Activated naive CD8-positive, alpha-beta T cell treated with anti-CD3 and anti-CD28 coated beads for 36 hours (primary cell): ENCODE measurements around the gene TMTC1. TPM values are rescaled to one million over a fixed set of nuclear protein-coding genes. Genes with fewer than 3 reads are reported as not detected.

Experiments used
- DNase-seq: peaks from one replicate; pipeline ENCODE4 v3.0.0; 2021
- H3K27ac Mint-ChIP-seq: one replicate; pipeline ENCODE4 v1.8.0; 2022; ENCODE audit warnings: mild to moderate bottlenecking, moderate library complexity, mixed read lengths
- H3K27me3 Mint-ChIP-seq: one replicate; pipeline ENCODE4 v1.8.0; 2022; ENCODE audit warnings: mild to moderate bottlenecking, mixed read lengths
- H3K36me3 Mint-ChIP-seq: one replicate; pipeline ENCODE4 v1.8.0; 2021; ENCODE audit warnings: mild to moderate bottlenecking, mixed read lengths
- H3K4me1 Mint-ChIP-seq: one replicate; pipeline ENCODE4 v1.8.0; 2021; ENCODE audit warnings: mixed read lengths
- H3K4me3 Mint-ChIP-seq: one replicate; pipeline ENCODE4 v1.8.0; 2022; ENCODE audit warnings: mild to moderate bottlenecking, moderate library complexity, mixed read lengths
- H3K9me3 Mint-ChIP-seq: one replicate; pipeline ENCODE4 v1.8.0; 2022; ENCODE audit warnings: mixed read lengths
- total RNA-seq, 2 experiments: library from RNA; stranded (reverse); gene quantifications; one replicate each; pipeline ENCODE4 v1.2.3, GENCODE V29; 2021

Gene TMTC1
- total RNA-seq, 2 experiments from 2014 or later = not detected

DNA sequence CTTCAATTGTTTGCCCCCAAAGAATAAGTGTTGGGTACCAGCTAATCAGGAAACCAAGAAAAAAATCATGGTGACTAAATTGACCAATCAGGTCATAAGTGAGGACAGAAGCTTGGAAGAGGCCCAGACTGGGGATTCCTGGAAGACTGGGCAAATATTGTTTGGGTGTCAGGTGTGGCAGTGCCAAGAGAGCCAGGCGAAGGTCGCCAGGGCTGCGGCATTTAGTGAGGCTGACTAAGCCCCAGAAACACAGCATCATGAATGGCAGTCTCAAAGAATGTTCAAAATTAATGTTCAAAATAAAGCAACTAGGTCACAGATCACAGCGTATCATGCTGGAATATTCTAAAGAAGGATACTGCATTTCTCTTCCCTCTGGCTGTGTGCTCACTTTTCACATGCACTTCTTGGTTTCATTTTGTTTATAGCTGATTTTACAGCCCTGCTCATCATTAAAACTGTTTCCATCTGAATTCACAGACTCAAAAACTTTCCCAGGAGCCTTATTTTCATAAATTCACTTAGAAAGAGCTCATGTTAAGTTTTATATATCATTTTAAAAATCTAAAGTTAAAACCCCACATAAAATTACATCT lies 201.0 kb downstream of the TMTC1 start:
- Mint-ChIP-seq H3K9me3 (no peaks in the 10 kb centered on the region), H3K27me3 (no peaks in the 10 kb centered on the region)
- DNase-seq = no peak

DNA sequence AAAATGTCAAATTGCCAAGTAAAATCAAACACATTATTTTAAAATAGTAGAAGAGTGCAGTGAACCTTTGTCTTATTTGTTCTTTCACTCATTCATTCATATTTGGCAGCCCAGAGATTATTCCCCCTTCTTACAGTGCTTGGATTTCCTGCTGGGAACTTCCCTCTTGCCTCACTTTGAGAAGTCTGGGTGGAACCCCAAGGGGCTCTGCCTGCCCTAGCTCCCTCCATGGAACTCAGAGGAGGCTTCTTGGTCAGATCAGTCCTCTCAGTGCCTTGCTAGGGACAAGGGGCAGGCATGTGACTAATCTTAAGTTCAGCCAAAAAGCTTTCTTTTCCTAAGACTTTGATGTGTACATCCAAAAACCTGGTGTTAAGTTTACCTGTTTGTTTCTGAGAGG lies 201.6 kb downstream of the TMTC1 start:
- Mint-ChIP-seq H3K4me1 (no peaks in the 10 kb centered on the region), H3K27ac (no peak overlapping the region), H3K9me3 (no peaks in the 10 kb centered on the region), H3K36me3 (no peaks in the 10 kb centered on the region), H3K27me3 (no peaks in the 10 kb centered on the region), H3K4me3 (no peak overlapping the region)
- DNase-seq = no peak

More for the DNA sequence above, 201.0 kb downstream of the TMTC1 start:
- Mint-ChIP-seq H3K36me3 (no peaks in the 10 kb centered on the region), H3K27ac (no peak overlapping the region), H3K4me1 (no peaks in the 10 kb centered on the region), H3K4me3 (no peak overlapping the region)

DNA sequence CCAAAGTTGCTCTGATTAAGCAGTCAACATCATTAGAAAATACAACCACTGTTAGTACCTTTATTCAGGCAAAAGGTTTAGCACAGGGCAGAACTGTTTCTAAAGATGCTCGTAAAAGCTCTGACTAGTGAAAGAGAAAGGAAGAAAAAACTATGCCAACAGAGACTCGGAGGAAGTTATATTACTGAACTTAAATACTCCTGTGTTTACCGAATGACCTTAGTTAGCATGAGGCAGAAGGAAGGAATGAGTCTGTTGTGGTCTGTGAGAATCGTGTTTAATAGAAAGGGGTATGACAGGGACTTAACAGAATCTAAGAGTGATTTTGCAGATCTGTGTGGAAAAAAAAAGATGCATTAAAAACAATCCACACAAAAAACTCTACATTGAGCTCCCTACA lies 202.1 kb downstream of the TMTC1 start:
- Mint-ChIP-seq H3K9me3 (no peaks in the 10 kb centered on the region), H3K4me1 (no peaks in the 10 kb centered on the region), H3K27ac (no peak overlapping the region), H3K27me3 (no peaks in the 10 kb centered on the region), H3K4me3 (no peak overlapping the region), H3K36me3 (no peaks in the 10 kb centered on the region)
- DNase-seq = no peak

DNA sequence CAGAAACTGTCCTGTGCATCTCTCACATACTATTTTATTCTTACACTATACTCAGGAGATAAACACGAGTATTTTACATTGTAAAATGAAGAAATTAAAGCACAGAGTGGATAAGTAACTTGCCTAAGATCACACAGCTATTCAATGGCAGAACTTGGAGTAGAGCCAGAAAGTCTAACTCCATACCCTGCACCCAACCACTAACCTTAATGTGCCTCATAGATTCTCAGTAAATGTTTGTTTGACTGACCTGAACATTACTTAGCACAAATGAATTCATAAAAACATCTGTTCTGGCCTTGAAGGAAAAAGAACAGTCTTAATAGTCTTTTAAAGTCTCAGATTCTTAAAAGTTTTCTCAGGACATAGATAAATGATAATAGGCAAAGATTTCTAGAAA lies 202.8 kb downstream of the TMTC1 start:
- H3K4me1 Mint-ChIP-seq = no peaks in the 10 kb centered on the region
- no peak overlapping the region for H3K4me3 Mint-ChIP-seq
- peaks cover 4% of the 10 kb centered on the region for H3K27me3 Mint-ChIP-seq
- H3K36me3 Mint-ChIP-seq = no peaks in the 10 kb centered on the region
- H3K9me3 Mint-ChIP-seq = no peaks in the 10 kb centered on the region
- no peak overlapping the region for H3K27ac Mint-ChIP-seq
- no peak for DNase-seq

DNA sequence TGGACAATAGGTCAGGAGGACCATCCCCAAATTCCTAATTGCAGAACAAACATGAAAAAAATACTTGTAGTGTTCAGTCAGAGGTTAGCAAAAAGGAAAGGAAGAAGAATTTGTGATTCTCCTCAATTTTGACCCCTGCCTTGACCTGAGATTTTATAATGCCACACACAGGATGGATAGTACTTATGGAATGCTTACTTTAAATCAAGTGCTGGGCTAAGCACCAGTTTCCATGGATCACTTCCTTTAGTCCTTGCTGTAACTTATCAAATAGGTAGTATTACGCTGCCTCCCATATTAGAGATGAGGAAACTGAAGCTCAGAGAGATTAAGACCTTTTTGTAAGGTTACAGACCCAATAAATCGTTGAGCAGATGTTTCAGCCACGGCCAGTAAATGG lies 205.0 kb downstream of the TMTC1 start:
- Mint-ChIP-seq H3K36me3 (no peaks in the 10 kb centered on the region), H3K27ac (no peak overlapping the region), H3K4me3 (no peak overlapping the region), H3K27me3 (peaks cover 4% of the 10 kb centered on the region), H3K9me3 (no peaks in the 10 kb centered on the region), H3K4me1 (no peaks in the 10 kb centered on the region)
- no peak for DNase-seq

DNA sequence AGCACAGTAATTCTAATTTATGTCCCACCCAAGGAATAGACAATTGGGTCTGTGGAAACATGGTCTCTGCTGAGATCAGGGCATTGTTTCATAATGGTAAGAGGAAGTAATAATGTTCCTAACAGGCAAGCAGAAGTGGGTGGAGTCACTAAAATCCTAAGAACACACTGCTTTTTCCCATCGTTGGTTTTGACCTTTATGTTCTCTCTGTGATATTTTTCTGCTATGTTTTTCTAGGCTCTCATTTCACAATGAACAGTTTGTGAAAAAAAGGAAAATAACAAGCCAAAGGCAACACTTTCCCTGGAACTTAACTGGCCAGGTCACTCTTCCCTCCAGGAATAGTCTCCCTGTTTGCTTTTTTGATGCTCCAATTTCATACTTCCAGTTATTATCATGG lies 205.7 kb downstream of the TMTC1 start:
- H3K9me3 Mint-ChIP-seq = no peaks in the 10 kb centered on the region
- H3K27ac Mint-ChIP-seq = no peak overlapping the region
- no peak overlapping the region for H3K4me3 Mint-ChIP-seq
- H3K4me1 Mint-ChIP-seq = no peaks in the 10 kb centered on the region
- no peaks in the 10 kb centered on the region for H3K36me3 Mint-ChIP-seq
- DNase-seq = no peak
- peaks cover 4% of the 10 kb centered on the region for H3K27me3 Mint-ChIP-seq

DNA sequence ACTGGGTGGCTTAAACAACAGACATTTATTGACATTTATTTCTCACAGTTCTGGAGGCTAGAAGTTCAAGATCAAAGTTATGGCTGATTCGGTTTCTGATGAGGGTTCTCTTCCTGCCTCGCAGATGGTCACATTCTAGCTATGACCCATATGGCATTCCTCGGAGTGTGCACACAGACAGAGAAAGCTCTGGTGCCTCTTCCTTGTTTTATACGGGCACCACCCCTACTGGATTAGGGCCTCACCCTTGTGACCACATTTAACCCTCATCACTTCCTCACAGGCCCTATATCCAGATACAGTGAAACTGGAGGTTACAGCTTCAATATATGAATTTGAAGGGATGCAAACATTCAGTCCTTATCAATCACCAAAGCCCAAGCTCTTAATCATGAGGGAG lies 209.2 kb downstream of the TMTC1 start:
- H3K27ac Mint-ChIP-seq = no peak overlapping the region
- no peaks in the 10 kb centered on the region for H3K9me3 Mint-ChIP-seq
- H3K27me3 Mint-ChIP-seq = peaks cover 4% of the 10 kb centered on the region
- no peak overlapping the region for H3K4me3 Mint-ChIP-seq
- no peaks in the 10 kb centered on the region for H3K4me1 Mint-ChIP-seq
- no peak for DNase-seq
- no peaks in the 10 kb centered on the region for H3K36me3 Mint-ChIP-seq

DNA sequence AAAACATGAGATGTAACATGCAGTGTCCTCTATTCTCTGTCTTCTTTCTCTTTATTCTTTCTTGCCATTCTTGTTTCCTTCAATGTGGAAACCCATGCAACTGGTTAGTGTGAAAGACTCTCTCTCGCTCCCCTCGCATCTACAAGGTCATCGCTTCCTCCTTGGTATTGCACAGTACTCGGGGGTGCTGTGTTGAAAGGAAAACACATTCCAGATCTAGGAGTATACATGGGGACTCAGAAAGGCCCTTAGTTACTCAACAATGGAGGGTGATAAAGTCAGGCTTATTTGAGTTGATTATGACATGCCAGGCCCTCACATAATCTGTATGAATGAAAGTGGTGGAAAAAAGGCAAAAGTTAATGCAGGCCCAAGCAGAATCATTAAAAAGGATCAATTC lies 210.8 kb downstream of the TMTC1 start:
- DNase-seq = no peak
- no peaks in the 10 kb centered on the region for H3K4me1 Mint-ChIP-seq
- no peaks in the 10 kb centered on the region for H3K9me3 Mint-ChIP-seq
- peaks cover 4% of the 10 kb centered on the region for H3K27me3 Mint-ChIP-seq
- H3K27ac Mint-ChIP-seq = no peak overlapping the region
- H3K36me3 Mint-ChIP-seq = no peaks in the 10 kb centered on the region
- H3K4me3 Mint-ChIP-seq = no peak overlapping the region

DNA sequence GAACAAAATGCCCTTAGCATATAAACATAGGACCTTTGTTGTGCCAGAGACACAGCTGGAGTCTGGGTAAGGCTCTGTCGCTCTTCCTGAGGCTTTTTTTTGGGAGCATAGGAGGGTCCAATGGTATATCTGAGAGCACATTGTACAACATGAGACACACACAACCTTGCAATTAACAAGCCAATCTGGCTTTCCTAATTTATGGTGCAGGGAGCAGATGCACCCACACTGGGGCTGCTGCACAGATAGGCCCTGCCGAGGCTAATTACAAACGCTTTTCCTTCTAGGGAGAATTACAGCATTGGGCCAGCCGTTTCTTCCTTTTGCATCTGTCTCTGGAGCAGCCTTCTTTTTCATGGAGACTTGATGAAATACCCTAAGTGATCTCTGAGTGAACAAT lies 211.3 kb downstream of the TMTC1 start:
- no peak overlapping the region for H3K4me3 Mint-ChIP-seq
- H3K27me3 Mint-ChIP-seq = peaks cover 4% of the 10 kb centered on the region
- H3K27ac Mint-ChIP-seq = no peak overlapping the region
- H3K36me3 Mint-ChIP-seq = no peaks in the 10 kb centered on the region
- DNase-seq = no peak
- H3K9me3 Mint-ChIP-seq = no peaks in the 10 kb centered on the region
- no peaks in the 10 kb centered on the region for H3K4me1 Mint-ChIP-seq

DNA sequence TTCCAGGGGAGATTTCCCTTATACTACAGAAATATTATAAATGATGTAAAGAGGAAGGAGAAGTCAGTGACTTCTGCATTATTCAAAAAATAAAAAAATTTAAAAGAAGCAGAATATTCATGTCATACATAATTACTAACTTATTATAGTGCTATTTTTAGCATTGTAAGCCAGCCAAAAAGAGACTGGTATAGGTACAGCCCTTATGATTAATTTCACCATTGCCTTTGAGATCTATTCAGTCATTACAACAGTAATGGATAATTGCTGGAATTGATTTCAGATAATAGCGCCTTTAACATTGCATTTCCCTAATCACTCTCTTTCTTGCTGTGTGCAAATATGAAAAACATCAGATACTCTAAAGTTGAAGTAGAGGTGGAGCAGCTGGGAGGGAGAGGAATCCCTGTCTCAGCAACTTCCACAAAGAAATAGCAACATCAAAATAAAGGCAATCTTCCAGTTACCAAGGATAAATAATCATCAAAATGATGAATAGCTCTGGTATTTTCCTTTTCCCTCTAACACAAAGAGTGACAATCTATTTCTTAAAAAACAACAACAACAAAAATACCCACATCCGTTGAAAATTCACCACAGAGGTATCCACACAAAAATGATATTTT lies 214.5 kb downstream of the TMTC1 start:
- no peak for DNase-seq
- Mint-ChIP-seq H3K4me1 (no peaks in the 10 kb centered on the region), H3K4me3 (no peak overlapping the region), H3K9me3 (no peaks in the 10 kb centered on the region), H3K27ac (no peak overlapping the region), H3K36me3 (no peaks in the 10 kb centered on the region), H3K27me3 (peaks cover 18% of the 10 kb centered on the region)

DNA sequence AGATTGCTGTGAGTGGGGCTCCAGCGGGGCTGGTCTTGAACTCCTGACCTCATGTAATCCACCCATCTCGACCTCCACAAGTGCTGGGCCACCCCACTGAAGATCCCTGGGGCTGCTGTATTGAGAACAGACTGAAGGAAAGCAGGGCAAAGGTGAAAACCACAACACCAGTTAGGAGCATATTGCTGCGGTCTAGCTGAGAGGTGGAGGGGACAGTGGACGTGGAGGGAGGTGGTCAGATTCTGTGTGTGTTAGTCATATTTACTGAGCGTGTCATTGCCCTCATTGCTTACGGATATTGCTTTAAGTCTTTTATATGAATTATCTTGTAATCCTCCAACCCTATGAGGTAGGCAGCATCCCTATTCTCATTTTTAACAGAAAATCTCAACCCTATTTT lies 217.3 kb downstream of the TMTC1 start:
- Mint-ChIP-seq H3K36me3 (no peaks in the 10 kb centered on the region), H3K4me3 (no peak overlapping the region), H3K27ac (no peak overlapping the region)

DNA sequence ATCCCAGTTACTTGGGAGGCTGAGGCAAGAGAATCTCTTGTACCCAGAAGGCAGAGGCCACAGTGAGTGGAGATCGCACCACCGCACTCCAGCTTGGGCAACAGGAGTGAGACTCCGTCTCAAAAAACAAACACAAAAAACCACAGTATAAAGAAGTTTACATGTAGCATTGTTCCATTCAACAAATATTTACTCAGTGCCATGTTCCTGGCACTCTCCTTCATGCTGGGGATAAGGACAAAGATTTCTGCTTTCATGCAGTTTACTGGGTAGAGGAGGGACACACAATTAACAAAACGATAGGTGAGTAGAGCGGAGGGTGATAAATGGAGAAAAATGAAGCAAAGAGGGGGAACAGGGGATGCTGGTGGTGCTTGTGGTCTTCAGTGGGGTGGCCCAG lies 218.0 kb downstream of the TMTC1 start:
- Mint-ChIP-seq H3K36me3 (no peaks in the 10 kb centered on the region), H3K4me3 (no peak overlapping the region), H3K27me3 (peaks cover 34% of the 10 kb centered on the region), H3K4me1 (peaks cover 3% of the 10 kb centered on the region), H3K27ac (no peak overlapping the region), H3K9me3 (no peaks in the 10 kb centered on the region)
- DNase-seq = no peak

More for the DNA sequence above, 217.3 kb downstream of the TMTC1 start:
- Mint-ChIP-seq H3K27me3 (peaks cover 34% of the 10 kb centered on the region), H3K4me1 (peaks cover 3% of the 10 kb centered on the region), H3K9me3 (no peaks in the 10 kb centered on the region)
- no peak for DNase-seq

DNA sequence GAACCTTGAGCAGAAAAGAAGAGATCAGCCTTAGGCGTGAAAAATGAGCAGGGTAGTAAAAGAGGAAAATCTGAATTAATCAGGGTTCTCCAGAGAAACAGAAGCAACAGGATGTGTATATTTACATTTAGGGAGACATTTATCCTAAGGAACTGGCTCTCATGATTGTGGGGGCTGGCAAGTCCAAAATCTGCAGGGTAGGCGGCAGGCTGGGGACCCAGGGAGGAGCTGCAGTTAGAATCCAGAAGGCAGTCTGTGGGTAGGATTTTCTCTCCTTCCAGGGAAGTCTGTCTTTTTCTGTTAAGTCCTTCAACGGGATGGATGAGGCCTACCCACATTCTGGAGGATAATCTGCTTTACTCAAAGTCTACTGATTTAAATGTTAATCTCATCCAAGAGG lies 218.8 kb downstream of the TMTC1 start:
- DNase-seq = no peak
- Mint-ChIP-seq H3K27ac (no peak overlapping the region), H3K36me3 (no peaks in the 10 kb centered on the region), H3K27me3 (peaks cover 34% of the 10 kb centered on the region), H3K4me3 (no peak overlapping the region), H3K9me3 (no peaks in the 10 kb centered on the region), H3K4me1 (peaks cover 3% of the 10 kb centered on the region)

DNA sequence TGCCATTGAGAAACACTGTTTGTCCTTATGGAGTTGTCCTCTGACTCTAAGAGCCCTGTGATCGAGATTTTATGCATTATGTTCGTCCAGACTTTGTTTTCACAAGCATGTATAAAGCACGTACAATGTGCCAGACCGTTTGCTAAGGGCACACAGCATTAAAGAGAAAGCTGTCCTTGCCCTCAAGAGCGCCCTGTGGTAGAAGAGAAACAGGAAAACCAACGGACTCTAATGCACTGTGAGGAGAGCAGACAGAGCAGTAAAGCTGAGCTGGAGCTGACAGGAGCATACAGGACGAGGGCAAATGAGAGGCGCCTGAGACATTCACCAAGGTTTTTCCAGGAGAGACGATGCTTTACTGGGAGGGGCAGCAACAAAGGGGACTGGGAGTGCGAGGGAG lies 220.1 kb downstream of the TMTC1 start:
- DNase-seq = no peak

DNA sequence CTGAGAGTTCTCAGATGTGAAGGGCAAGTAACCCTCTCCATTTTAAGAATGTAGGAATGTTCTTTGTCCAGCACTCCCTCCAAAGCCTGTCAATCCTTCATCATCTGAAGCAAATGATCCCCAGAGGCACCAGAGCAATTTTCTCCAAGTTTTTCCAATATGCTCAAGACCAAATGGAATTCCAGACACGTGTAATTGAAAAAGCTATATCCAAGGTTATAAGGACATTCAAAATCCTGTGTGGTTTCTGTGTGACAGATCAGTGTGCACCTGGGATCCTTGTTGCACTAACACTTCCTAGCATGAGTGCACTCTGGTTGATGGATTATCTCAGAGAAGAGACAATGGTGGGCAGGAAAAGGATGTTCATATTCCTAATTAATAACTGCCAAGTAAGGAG lies 220.7 kb downstream of the TMTC1 start:
- no peak overlapping the region for H3K4me3 Mint-ChIP-seq

More for the DNA sequence above, 220.1 kb downstream of the TMTC1 start:
- H3K9me3 Mint-ChIP-seq = no peaks in the 10 kb centered on the region
- H3K27me3 Mint-ChIP-seq = peaks cover 34% of the 10 kb centered on the region
- H3K36me3 Mint-ChIP-seq = no peaks in the 10 kb centered on the region
- peaks cover 3% of the 10 kb centered on the region for H3K4me1 Mint-ChIP-seq
- H3K27ac Mint-ChIP-seq = no peak overlapping the region
- H3K4me3 Mint-ChIP-seq = no peak overlapping the region

DNA sequence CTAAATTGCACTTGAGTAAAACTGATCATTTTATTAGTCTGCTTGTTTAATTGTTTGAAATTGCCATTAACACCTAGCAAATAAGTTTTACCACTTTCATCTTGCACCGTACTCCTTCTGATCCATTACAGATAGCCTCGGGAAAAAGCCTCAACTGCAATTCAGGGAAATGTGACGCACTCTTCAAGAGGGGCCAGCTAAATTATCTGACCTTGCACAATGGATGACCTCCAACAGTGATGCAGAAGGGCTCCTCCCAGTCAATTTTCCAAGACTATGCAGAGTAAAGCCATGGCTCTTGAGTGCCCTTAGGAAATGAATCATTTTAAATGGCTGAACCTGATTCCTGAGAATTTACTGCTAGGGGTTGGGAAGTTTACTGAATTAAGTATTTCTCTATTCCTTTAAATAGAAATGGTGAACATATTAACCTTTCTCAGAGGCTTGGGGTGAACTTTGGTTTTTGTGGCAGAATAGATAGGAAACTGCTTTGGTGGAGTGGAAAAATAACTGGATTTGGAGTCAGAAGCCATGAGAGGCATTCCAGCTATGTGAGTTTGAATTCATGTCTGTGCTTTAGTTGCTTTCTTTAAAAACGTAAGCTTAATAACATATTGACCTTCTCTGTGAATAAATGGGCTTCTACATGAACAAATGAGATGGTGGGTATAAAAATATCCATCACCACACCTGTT lies 221.5 kb downstream of the TMTC1 start:
- no peaks in the 10 kb centered on the region for H3K9me3 Mint-ChIP-seq
- DNase-seq = no peak
- peaks cover 3% of the 10 kb centered on the region for H3K4me1 Mint-ChIP-seq
- H3K27ac Mint-ChIP-seq = no peak overlapping the region
- no peaks in the 10 kb centered on the region for H3K36me3 Mint-ChIP-seq
- no peak overlapping the region for H3K4me3 Mint-ChIP-seq
- H3K27me3 Mint-ChIP-seq = peaks cover 37% of the 10 kb centered on the region

More for the DNA sequence above, 220.7 kb downstream of the TMTC1 start:
- no peaks in the 10 kb centered on the region for H3K9me3 Mint-ChIP-seq
- DNase-seq = no peak
- peaks cover 34% of the 10 kb centered on the region for H3K27me3 Mint-ChIP-seq
- H3K36me3 Mint-ChIP-seq = no peaks in the 10 kb centered on the region
- H3K4me1 Mint-ChIP-seq = peaks cover 3% of the 10 kb centered on the region
- no peak overlapping the region for H3K27ac Mint-ChIP-seq
